Measurements from ENCODE around the gene RTL10. TPM values are rescaled to one million over a fixed set of nuclear protein-coding genes. Genes with fewer than 3 reads are reported as not detected.
A peak's percentile ranks its signal among the peaks of the same experiment; 100 is the strongest.

Gene RTL10
- total RNA-seq, 1 experiment from 2014 or later: 21.5 TPM

DNA sequence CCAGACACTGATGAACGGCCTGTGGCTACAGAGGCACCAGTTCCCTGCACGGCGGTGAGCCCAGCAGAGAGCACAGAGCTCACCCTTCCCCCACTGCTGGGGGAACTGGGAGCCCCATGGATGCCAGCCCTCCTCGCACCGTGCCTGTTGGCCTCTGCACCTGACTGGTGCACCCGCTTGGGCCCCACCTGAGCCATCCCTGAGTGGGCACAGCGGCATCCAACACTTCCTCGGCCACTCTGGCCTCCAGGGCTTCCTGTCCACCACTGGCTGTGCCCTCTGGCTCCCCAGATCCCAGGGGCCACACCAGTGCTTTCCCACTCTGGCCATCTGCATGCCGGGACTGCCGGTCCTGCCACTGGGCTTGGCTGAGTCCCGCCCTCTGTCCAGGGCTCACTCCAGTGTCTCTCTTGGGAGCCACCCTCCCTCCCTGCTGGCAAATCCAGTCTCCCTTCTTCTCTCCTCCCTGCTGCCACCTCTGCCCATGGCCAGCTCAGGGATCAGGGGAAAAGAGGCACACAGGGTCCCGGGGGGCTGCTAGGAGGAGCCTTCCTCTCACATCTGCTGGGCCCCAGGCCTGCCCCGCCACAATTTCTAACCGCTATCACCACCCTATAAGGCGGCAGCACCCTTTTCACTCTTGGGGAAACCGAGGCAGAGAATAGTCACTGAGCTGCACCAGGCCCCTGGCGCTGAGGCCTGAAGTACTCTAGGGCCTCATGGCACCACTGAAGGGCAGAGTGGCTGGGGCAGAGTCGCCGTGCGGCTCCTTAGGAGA is 33.0 kb downstream of the RTL10 start:
- H3K4me1 Mint-ChIP-seq: peaks cover 5% of the 10 kb centered on the region; the same call in 1 of the 2 replicates
- peaks cover 7% of the 10 kb centered on the region for H3K9me3 Mint-ChIP-seq
- no peak for DNase-seq (ENCODE audit: low spot score)
- no peak for ATAC-seq
- 0 out of 2 replicates have a peak, but pooled peaks cover 3% of the 10 kb centered on the region for H3K36me3 Mint-ChIP-seq
- CTCF ChIA-PET: interaction anchor here (0.5 to 4.0 kb wide), 9 partner anchors 11 to 329 kb away, joined by 3 to 13 read pairs (median 3); no protein-coding TSS in a partner anchor
- POLR2A ChIA-PET: no interaction called here
- H3K27ac Mint-ChIP-seq: no peak overlapping the region
- H3K4me3 Mint-ChIP-seq: no peak overlapping the region
- H3K27me3 Mint-ChIP-seq (ENCODE audit: low read depth): no peaks in the 10 kb centered on the region
- TF ChIP-seq, protein P1, sequence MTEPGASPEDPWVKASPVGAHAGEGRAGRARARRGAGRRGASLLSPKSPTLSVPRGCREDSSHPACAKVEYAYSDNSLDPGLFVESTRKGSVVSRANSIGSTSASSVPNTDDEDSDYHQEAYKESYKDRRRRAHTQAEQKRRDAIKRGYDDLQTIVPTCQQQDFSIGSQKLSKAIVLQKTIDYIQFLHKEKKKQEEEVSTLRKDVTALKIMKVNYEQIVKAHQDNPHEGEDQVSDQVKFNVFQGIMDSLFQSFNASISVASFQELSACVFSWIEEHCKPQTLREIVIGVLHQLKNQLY (CRISPR knock-in tag; IDR thresholded peaks at IDR 0.05): no peak
- TF ChIP-seq, protein P2, sequence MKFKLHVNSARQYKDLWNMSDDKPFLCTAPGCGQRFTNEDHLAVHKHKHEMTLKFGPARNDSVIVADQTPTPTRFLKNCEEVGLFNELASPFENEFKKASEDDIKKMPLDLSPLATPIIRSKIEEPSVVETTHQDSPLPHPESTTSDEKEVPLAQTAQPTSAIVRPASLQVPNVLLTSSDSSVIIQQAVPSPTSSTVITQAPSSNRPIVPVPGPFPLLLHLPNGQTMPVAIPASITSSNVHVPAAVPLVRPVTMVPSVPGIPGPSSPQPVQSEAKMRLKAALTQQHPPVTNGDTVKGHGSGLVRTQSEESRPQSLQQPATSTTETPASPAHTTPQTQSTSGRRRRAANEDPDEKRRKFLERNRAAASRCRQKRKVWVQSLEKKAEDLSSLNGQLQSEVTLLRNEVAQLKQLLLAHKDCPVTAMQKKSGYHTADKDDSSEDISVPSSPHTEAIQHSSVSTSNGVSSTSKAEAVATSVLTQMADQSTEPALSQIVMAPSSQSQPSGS (CRISPR knock-in tag; IDR thresholded peaks at IDR 0.05; ENCODE audit: borderline replicate concordance, low read depth): no peak
- TF ChIP-seq FOXP1 (CRISPR knock-in tag; IDR thresholded peaks at IDR 0.05; ENCODE audit: borderline replicate concordance) (no peak), PRRX2 (CRISPR knock-in tag; IDR thresholded peaks at IDR 0.05) (no peak), TEAD1 (CRISPR knock-in tag; IDR thresholded peaks at IDR 0.05) (no peak), FOXK1 (CRISPR knock-in tag; IDR thresholded peaks at IDR 0.05) (no peak)
- TF ChIP-seq, protein P3, sequence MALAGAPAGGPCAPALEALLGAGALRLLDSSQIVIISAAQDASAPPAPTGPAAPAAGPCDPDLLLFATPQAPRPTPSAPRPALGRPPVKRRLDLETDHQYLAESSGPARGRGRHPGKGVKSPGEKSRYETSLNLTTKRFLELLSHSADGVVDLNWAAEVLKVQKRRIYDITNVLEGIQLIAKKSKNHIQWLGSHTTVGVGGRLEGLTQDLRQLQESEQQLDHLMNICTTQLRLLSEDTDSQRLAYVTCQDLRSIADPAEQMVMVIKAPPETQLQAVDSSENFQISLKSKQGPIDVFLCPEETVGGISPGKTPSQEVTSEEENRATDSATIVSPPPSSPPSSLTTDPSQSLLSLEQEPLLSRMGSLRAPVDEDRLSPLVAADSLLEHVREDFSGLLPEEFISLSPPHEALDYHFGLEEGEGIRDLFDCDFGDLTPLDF (CRISPR knock-in tag; IDR thresholded peaks at IDR 0.05): no peak

DNA sequence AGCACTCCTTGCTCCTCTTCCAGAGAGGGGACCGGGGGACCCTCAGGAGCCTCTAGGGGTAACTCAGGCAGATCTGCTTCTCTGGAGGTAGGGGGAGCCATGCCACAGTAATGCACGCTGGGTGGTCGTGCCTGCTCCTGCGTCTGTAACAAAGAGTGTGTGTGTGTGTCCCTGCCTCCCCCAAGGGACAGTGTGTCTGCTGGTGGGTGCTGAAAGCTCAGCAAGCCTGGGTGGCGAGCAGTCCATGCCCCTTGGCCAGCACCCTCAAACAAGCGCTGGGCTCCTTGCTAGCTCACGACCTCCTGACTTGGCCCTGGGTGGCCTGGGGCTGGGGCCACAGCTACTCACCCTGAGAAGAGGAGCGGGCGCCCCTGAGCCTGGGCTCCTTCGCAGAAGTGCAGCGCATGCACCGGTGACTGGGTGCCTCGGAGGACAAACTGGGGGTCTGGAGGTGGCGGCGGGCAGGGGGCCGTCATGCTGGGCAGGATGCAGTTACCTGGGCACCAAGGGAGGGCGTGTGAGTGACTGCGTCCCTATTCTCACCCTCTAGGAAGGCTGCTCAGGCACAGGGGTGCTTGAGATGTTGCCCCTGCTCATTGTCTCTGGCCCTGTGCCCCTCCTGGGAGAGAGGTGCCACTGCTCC is 33.7 kb downstream of the RTL10 start:
- Mint-ChIP-seq H3K36me3 (no peaks in the 10 kb centered on the region), H3K9me3 (peaks cover under 1% of the 10 kb centered on the region; the same call in 1 of the 2 replicates), H3K4me1 (peaks cover 5% of the 10 kb centered on the region; the same call in 1 of the 2 replicates), H3K27me3 (ENCODE audit: low read depth) (no peaks in the 10 kb centered on the region; the same call in 1 of the 2 replicates), H3K4me3 (no peak overlapping the region), H3K27ac (no peak overlapping the region)
- TF ChIP-seq ELF4 (CRISPR knock-in tag; IDR thresholded peaks at IDR 0.05; ENCODE audit: low read depth): no peak
- TF ChIP-seq OVOL2 (CRISPR knock-in tag; IDR thresholded peaks at IDR 0.05; ENCODE audit: borderline replicate concordance): no peak
- no peak for TF ChIP-seq ATF1 (CRISPR knock-in tag; IDR thresholded peaks at IDR 0.05)
- no peak for TF ChIP-seq EMX1 (CRISPR knock-in tag; IDR thresholded peaks at IDR 0.05)
- TF ChIP-seq TEAD4 (CRISPR knock-in tag; IDR thresholded peaks at IDR 0.05): no peak
- TF ChIP-seq, protein P4, sequence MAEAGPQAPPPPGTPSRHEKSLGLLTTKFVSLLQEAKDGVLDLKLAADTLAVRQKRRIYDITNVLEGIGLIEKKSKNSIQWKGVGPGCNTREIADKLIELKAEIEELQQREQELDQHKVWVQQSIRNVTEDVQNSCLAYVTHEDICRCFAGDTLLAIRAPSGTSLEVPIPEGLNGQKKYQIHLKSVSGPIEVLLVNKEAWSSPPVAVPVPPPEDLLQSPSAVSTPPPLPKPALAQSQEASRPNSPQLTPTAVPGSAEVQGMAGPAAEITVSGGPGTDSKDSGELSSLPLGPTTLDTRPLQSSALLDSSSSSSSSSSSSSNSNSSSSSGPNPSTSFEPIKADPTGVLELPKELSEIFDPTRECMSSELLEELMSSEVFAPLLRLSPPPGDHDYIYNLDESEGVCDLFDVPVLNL (CRISPR knock-in tag; IDR thresholded peaks at IDR 0.05; ENCODE audit: borderline replicate concordance, low read depth): no peak
- TF ChIP-seq, protein P5, sequence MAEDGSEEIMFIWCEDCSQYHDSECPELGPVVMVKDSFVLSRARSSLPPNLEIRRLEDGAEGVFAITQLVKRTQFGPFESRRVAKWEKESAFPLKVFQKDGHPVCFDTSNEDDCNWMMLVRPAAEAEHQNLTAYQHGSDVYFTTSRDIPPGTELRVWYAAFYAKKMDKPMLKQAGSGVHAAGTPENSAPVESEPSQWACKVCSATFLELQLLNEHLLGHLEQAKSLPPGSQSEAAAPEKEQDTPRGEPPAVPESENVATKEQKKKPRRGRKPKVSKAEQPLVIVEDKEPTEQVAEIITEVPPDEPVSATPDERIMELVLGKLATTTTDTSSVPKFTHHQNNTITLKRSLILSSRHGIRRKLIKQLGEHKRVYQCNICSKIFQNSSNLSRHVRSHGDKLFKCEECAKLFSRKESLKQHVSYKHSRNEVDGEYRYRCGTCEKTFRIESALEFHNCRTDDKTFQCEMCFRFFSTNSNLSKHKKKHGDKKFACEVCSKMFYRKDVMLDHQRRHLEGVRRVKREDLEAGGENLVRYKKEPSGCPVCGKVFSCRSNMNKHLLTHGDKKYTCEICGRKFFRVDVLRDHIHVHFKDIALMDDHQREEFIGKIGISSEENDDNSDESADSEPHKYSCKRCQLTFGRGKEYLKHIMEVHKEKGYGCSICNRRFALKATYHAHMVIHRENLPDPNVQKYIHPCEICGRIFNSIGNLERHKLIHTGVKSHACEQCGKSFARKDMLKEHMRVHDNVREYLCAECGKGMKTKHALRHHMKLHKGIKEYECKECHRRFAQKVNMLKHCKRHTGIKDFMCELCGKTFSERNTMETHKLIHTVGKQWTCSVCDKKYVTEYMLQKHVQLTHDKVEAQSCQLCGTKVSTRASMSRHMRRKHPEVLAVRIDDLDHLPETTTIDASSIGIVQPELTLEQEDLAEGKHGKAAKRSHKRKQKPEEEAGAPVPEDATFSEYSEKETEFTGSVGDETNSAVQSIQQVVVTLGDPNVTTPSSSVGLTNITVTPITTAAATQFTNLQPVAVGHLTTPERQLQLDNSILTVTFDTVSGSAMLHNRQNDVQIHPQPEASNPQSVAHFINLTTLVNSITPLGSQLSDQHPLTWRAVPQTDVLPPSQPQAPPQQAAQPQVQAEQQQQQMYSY (CRISPR knock-in tag; IDR thresholded peaks at IDR 0.05): no peak
- TF ChIP-seq, protein P6, sequence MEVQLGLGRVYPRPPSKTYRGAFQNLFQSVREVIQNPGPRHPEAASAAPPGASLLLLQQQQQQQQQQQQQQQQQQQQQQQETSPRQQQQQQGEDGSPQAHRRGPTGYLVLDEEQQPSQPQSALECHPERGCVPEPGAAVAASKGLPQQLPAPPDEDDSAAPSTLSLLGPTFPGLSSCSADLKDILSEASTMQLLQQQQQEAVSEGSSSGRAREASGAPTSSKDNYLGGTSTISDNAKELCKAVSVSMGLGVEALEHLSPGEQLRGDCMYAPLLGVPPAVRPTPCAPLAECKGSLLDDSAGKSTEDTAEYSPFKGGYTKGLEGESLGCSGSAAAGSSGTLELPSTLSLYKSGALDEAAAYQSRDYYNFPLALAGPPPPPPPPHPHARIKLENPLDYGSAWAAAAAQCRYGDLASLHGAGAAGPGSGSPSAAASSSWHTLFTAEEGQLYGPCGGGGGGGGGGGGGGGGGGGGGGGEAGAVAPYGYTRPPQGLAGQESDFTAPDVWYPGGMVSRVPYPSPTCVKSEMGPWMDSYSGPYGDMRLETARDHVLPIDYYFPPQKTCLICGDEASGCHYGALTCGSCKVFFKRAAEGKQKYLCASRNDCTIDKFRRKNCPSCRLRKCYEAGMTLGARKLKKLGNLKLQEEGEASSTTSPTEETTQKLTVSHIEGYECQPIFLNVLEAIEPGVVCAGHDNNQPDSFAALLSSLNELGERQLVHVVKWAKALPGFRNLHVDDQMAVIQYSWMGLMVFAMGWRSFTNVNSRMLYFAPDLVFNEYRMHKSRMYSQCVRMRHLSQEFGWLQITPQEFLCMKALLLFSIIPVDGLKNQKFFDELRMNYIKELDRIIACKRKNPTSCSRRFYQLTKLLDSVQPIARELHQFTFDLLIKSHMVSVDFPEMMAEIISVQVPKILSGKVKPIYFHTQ (CRISPR knock-in tag; IDR thresholded peaks at IDR 0.05): no peak
- TF ChIP-seq, protein P7, sequence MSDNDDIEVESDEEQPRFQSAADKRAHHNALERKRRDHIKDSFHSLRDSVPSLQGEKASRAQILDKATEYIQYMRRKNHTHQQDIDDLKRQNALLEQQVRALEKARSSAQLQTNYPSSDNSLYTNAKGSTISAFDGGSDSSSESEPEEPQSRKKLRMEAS (CRISPR knock-in tag; IDR thresholded peaks at IDR 0.05): no peak
- TF ChIP-seq, protein P8, sequence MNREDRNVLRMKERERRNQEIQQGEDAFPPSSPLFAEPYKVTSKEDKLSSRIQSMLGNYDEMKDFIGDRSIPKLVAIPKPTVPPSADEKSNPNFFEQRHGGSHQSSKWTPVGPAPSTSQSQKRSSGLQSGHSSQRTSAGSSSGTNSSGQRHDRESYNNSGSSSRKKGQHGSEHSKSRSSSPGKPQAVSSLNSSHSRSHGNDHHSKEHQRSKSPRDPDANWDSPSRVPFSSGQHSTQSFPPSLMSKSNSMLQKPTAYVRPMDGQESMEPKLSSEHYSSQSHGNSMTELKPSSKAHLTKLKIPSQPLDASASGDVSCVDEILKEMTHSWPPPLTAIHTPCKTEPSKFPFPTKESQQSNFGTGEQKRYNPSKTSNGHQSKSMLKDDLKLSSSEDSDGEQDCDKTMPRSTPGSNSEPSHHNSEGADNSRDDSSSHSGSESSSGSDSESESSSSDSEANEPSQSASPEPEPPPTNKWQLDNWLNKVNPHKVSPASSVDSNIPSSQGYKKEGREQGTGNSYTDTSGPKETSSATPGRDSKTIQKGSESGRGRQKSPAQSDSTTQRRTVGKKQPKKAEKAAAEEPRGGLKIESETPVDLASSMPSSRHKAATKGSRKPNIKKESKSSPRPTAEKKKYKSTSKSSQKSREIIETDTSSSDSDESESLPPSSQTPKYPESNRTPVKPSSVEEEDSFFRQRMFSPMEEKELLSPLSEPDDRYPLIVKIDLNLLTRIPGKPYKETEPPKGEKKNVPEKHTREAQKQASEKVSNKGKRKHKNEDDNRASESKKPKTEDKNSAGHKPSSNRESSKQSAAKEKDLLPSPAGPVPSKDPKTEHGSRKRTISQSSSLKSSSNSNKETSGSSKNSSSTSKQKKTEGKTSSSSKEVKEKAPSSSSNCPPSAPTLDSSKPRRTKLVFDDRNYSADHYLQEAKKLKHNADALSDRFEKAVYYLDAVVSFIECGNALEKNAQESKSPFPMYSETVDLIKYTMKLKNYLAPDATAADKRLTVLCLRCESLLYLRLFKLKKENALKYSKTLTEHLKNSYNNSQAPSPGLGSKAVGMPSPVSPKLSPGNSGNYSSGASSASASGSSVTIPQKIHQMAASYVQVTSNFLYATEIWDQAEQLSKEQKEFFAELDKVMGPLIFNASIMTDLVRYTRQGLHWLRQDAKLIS (CRISPR knock-in tag; IDR thresholded peaks at IDR 0.05; ENCODE audit: borderline replicate concordance): no peak
- CTCF ChIA-PET: interaction anchor here (0.6 to 4.0 kb wide), 10 partner anchors 12 to 141 kb away, joined by 3 to 13 read pairs (median 3); no protein-coding TSS in a partner anchor
- POLR2A ChIA-PET: no interaction called here
- ATAC-seq (peak; percentile 57), DNase-seq (ENCODE audit: low spot score) (no peak)
